DND-41 (cell line): ENCODE results near the gene ZC3H13.

Experiments
- CTCF ChIP-seq: IDR thresholded peaks from 2 replicates; pipeline ENCODE4 v1.5.1; 2012; ENCODE audit warnings: borderline replicate concordance, low read length, moderate library complexity, mild to moderate bottlenecking; ENCODE audit not compliant: poor library complexity, severe bottlenecking; ENCODE audit errors: extremely low read depth
- EZH2 ChIP-seq: IDR thresholded peaks from 3 replicates; pipeline ENCODE4 v1.6.1; 2012; ENCODE audit warnings: borderline replicate concordance, low read depth, mild to moderate bottlenecking, moderate library complexity, low read length, inconsistent platforms; ENCODE audit not compliant: severe bottlenecking

GRCh38 chr13:46075811-46076210, 23.3 kb upstream of the ZC3H13 start:
- TF ChIP-seq CTCF (no peak), EZH2 (no peak)
